Mammary epithelial cell (primary cell): ENCODE measurements around the gene TBC1D3B.
"Not testable (repeated sequence)": the region's sequence is repeated elsewhere in the genome, so short reads cannot be mapped to it uniquely, and the experiment has no call there.

Experiments
- EZH2 ChIP-seq: IDR thresholded peaks from 2 replicates; pipeline ENCODE4 v1.6.1; 2012; ENCODE audit warnings: low read length, inconsistent platforms, borderline replicate concordance
- TF ChIP-seq, protein P1 (sequence below), 2 donors: IDR thresholded peaks in 1 of 2; conservative IDR thresholded peaks in 1 of 2; 2 replicates each; pipeline ENCODE4 v1.5.1; 2011 to 2012; ENCODE audit warnings: inconsistent platforms in 2 of 2, low read length in 2 of 2, mild to moderate bottlenecking in 2 of 2, control low read depth in 1 of 2, low read depth in 1 of 2; ENCODE audit not compliant: insufficient read depth in 1 of 2; ENCODE audit errors: extremely low read depth in 1 of 2

DNA sequence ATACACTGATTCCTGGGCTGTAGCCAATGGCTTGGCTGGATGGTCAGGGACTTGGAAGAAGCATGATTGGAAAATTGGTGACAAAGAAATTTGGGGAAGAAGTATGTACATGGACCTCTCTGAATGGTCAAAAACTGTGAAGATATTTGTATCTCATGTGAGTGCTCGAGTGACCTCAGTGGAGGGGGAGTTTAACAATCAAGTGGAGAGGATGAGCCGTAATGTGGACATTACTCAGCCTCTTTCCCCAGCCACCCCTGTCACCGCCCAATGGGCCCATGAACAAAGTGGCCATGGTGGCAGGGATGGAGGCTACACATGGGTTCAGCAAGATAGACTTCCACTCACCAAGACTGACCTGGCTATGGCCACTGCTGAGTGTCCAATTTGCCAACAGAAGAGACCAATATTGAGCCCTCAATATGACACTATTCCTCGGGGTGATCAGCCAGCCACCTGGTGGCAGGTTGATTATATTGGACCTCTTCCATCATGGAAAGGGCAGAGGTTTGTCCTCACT lies 45.2 kb upstream of the TBC1D3B start:
- TF ChIP-seq, protein P1, sequence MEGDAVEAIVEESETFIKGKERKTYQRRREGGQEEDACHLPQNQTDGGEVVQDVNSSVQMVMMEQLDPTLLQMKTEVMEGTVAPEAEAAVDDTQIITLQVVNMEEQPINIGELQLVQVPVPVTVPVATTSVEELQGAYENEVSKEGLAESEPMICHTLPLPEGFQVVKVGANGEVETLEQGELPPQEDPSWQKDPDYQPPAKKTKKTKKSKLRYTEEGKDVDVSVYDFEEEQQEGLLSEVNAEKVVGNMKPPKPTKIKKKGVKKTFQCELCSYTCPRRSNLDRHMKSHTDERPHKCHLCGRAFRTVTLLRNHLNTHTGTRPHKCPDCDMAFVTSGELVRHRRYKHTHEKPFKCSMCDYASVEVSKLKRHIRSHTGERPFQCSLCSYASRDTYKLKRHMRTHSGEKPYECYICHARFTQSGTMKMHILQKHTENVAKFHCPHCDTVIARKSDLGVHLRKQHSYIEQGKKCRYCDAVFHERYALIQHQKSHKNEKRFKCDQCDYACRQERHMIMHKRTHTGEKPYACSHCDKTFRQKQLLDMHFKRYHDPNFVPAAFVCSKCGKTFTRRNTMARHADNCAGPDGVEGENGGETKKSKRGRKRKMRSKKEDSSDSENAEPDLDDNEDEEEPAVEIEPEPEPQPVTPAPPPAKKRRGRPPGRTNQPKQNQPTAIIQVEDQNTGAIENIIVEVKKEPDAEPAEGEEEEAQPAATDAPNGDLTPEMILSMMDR (conservative IDR thresholded peaks at IDR 0.05 in 1 of 2, IDR thresholded peaks at IDR 0.05 in 1 of 2; ENCODE audit: extremely low read depth in 1 of 2, insufficient read depth in 1 of 2, low read depth in 1 of 2, low read length in 2 of 2) = not testable (repeated sequence)
- TF ChIP-seq EZH2 = not testable (repeated sequence)
